Dedifferentiated amniotic fluid mesenchymal stem cell (primary cell): Measurements from ENCODE around the gene BAAT.

ENCODE experiments used
- DNase-seq: peaks from one replicate; pipeline ENCODE4 v3.0.0-alpha.2; 2016; ENCODE audit errors: extremely low spot score

The BAAT gene

DNA sequence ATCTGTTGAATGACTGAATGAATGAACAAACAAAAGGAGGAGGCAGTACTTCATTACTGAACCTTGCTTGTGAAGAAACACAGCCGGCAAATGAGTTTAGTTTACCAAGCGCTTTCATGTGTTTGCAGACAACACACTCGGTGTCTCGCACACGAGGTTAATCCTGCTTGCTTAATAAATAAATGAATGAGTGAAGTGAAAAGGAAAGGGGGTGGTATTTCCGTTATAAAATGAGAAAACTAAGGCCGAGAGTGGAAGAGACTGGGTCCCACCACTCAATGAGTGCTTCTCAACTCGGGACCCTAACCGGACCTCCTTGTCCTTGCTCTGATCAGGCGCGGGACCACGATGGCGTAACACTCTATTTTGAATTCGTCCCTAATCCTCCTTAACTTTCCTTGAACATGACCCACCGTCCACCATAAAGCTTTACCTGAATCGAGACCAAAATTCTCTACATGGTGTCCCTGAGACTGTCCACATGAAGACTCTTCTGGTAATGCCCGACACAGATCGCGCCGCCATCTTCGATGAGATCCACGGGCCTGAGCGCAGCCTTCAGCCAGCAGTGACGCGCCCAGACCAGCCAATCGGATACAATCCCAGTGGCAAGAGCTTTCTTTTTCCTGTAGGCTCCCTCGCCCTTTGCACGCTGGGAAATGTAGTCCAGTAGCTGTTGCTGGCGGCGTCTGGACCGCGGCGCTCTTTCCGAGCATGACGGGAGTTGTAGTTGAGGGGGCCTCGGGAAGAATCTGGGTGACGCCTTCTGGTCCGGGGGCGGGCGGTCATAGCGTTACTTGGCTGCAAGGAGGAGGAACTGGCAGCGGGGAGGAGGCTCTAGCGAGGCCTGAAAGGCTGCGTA is 13.5 kb upstream of the BAAT start, which contains the start of the genes MRPL50 and ZNF189:
Gene MRPL50, minus strand, starts transcription at position 551 of the 862 bp plus-strand sequence. Its CDS starts 26 bp downstream, at position 525.
Gene ZNF189, plus strand, starts transcription at position 784 of the 862 bp plus-strand sequence. CDS start 306 bp downstream, outside the sequence.
- DNase-seq, result peak; percentile 100

DNA sequence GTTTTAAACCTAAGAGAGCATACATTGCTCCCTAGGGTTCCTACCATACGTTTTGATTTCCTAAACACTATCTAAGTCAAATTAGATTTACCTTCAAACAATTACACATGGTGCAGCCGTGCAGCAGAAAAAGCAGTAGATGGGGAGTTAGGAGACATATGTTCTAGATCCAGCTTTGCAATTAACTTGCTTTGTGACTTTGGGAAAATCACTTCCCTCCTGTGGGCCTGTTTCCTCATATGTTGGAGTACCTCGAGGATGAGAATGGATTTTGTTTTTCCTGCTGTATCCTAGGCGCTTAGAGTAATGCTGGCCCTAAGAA is 12.9 kb upstream of the BAAT start:
- DNase-seq, result no peak

DNA sequence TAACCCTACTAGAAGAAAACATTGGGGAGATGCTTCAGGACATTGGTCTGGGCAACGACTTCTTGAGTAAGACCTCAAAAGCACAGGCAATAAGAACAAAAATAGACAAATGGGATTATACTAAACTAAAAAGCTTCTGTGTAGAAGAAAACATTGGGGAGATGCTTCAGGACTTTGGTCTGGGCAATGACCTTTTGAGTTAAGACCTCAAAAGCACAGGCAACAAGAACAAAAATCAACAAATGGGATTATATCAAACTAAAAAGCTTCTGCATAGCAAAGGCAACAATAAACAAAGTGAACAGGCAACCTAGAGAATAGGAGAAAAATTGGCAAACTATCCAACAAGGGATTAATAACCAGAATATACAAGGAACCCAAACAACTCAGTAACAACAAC is 9.9 kb upstream of the BAAT start:
- DNase-seq, result no peak

DNA sequence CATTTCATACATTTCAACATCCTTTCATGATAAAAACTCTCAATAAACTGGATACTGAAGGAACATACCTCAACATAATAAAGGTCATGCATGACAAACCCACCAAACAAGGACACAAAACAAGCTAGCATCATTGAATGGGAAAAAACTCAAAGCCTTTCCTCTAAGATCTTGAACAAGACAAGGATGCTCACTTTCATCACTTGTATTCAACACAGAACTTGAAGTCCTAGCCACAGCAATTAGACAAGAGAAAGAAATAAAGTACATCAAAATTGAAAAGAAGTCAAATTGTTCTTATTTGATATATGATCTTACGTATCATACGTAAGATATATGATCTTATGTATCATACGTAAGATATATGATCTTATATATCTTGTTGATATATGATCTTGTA is 8.3 kb upstream of the BAAT start:
- no peak for DNase-seq

DNA sequence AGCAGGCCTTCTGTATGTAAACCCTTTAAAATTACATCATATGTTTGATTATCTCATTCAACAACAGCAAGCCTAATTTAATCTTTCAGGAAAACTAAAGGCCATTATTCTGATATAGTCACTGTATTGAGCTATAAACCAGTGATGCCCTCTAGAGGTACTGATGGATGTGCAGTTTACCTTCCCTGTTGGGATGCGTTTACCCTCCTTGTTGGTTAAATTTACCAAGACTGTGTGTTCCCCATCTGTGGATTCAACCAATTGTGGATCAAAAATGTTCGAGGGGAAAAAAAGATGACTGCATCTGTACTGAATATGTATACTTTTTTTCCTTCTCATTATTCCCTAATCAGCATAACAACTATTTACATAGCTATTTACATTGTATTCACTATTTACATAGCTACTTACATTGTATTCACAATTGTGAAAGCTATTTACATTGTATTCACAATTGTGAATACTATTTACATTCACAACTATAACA is 3.7 kb upstream of the BAAT start:
- no peak for DNase-seq

DNA sequence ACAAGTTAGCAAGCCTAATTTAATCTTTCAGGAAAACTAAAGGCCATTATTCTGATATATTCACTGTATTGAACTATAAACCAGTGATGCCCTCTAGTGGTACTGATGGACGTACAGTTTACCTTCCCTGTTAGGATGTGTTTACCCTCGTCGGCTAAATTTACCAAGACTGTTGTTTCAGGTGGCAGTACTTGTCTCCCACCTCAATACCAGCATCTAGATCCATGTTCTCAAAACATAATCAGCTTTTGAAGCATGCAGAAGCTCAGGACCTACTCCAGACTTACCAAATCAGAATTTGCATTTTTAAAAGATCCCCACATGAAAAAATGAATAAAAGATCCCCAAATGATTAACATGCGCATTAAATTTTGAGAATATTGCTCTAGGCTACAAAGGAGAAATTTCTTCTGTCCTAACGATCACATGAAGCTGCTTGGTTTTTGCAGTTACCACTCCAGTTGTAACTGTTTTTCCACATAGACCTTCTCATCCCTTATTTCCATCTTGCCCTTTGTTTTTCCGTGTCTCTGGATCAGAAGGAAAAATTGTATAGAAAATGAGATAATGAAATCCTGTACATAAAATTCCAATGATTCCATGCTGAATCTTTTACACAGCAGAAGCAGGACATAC is 3.2 kb upstream of the BAAT start:
- peak; percentile 44 for DNase-seq

DNA sequence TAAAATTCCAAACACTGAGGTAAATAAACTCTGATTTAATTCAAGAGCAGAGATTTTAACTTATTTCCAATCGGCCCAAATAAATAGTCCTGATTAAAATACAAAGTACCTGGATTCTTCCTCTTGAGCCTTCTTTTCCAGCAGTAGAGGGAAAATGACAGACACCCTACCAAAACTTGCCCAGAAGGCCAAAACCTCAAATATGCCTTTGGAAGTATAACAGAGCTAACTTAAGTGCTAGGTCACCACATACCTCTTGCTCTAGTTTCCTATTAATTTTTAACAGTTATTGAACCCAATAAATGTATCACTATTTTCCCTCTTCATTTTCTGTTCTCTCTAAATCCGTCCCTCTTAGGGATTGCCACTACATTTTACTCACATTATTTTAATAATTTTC is 1.4 kb downstream of the BAAT start:
- no peak for DNase-seq

DNA sequence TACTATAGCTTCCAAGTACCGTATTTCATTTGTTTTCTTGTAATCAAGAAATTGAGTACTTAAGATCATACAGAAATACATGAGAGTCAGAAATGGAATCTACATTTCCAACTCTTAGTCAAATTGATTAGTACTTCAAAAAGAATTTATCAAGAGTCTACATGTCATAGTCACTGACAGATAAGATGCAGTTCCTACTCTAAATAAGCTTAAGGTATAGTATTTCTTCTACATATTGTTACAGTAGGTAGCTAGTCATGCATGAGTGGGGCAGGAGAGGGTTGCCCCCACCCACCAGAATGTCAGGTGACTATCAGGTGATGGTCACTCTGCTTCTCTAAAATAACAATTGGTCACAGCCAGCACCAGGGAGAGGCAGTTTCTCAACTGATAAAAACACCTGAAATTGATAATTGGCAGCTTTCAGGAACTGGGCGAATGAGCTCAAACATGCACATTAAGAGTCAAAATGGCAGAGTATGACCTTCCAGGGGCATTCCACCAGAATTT is 2.9 kb downstream of the BAAT start:
- no peak for DNase-seq

DNA sequence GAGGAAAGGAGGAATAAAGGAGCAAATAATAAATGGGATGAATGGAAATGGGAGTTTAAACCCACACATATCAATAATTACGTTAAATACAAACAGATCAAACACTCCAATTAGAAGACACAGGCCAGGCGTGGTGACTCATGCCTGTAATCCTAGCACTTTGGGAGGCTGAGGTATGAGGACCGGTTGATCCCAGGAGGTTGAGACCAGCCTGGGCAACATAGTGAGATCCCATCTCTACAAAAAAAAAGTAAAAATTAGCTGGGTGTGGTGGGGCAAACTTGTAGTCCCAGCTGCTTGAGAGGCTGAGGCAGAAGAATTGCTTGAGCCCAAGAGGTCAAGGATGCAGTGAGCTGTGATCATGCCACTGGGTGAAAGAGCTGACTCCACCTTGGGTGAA is 3.7 kb downstream of the BAAT start:
- DNase-seq, result no peak

DNA sequence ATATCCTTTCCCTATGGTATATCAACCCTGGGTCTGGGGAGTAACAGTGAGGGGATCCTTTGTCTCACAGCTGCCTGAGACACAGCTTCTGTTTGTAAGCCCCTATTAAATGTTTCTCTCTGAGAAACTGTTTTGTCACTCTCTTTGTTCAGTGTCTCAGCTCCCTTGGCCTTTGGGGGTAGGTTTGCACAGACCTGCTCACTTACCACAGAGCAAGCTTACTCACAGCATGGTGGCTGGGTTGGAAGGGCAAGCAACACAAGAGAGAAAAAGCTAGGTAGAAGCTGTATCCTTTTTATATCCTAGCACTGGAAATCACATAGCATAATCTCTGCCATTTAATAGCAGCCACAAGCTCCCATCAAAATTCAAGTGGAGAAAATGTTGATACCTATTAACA is 4.5 kb downstream of the BAAT start:
- no peak for DNase-seq

DNA sequence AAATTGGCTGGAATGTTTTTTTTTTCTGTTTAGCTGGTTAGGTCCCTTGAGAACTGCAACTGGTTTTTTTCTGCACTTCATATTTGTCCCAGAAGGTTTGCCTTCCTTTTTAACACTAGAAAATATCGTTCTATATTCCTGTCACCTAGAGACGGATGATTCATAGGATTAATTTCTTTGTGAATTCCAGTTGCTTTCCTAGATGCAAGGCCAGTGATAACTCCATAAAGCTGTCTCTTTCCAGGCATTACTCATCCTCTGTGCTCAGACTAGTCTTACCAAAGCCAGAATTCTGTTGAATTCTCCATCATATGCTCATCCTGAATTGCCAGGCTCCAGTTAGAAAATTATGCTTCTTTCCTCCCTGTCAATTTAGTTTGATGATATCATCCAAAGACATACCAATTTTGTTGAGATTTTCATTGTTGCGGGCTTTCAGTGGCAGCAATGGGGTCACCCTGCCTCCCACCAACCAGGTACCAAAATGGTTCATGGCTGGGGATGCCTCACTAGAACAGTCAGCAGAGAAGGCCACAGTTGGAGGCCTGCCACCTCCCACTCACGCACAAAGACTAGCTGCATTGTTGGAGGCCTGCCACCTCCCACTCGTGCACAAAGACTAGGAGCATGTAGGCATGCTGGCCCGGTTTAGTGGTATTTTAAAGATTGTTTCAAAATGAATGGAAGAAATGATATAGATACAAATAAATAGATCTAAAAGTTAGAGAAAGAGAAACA is 8.5 kb downstream of the BAAT start:
- DNase-seq, result no peak

DNA sequence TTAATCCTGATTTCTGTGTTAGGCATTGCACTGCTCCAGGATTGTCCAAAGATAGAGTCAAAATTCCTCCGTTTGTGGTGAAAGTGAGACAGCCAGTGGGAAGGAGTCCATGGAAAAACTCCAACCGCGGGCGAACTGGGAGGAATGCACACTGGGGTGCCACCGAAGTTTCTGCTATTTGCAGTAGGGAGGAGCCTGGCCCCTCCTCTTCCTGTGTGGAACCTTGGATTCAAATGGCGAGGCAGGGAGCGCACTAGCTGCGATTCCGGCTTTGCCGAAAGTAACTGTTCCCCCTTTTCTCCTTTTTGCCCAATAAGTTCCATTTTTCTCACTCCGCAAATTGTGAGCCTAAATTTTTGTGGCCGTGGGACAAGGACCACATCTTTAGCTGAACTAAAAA is 9.3 kb downstream of the BAAT start:
- DNase-seq, result no peak

DNA sequence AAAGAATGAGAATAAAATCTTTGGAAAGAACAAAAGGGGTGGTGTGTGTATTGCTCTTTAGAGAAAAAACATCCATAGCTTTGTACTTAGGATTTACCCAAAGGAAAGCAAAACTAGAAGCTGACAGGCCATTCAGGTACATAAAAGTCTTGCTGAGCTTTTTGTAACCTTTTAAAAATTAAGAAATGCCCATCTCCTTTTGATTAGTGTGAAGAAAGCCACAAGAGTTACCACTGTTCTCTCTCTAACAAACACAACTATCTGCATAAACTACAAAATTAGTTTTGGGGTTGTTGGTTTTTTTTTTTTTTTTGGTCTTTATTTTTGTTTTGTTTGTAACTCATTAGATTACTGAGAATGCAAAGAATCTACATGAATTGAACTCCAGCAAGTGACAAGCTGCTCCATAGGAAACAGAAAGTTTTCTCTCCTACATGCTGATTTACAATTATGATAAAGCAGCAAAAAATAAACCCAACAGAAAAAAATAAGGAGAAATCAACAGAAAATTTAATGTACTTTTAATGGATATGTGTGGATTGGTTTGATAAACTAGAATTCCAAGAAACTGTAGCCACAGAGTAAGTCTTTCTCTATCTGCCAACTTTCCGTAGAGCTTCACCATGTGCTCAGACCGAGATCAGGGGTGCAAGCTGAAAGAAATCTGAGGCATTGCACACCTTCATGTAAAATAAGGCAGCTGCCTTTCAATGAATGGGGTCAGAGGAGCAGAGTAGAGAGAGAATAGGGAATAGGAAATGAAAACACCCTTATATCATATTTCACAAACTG is 12.3 kb downstream of the BAAT start:
- no peak for DNase-seq

DNA sequence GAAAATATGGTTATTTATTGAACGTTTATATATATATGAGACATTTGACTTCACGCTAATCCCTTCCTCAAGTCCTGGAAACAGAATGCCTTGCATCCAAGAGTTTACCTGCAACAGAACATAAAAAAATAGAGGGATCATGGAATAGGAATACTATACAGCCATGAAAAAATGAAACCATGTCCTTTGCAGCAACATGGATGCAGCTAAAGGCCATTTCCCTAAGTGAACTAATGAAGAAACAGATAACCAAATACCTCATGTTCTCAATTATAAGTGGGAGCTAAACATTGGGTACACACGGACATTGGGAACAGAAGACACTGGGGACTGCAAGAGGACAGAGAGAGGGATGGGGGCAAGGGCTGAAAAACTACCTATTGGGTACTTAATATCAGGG is 13.0 kb downstream of the BAAT start:
- no peak for DNase-seq

DNA sequence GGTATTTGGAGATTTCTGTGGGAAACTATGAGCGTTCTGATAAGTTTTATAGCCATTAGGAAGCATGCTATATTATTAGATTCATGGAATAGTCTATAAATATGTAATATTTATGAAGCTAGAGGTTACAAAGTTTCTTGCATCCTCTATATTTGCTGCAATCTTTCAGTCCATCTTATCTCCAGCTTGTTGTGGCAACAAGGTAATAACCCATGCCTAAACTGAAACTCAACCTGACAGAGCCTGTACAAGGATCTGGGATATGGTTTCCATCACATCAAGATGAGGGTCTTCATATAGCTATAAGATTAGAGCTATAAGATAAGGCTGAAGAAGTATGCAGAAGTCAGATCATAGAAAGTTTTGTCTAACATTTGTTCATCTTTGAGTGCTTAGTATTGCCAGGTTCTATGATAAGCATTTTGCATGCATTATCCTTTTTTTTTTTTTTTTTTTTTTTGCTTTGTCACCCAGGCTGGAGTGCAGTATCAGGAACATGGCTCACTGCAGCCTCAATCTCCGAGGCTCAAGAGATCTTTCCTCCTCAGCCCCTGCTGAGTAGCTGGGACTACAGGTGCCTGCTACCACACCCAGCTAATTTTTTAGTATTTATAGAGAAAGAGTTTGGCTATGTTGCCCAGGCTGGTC is 14.8 kb downstream of the BAAT start:
- no peak for DNase-seq

DNA sequence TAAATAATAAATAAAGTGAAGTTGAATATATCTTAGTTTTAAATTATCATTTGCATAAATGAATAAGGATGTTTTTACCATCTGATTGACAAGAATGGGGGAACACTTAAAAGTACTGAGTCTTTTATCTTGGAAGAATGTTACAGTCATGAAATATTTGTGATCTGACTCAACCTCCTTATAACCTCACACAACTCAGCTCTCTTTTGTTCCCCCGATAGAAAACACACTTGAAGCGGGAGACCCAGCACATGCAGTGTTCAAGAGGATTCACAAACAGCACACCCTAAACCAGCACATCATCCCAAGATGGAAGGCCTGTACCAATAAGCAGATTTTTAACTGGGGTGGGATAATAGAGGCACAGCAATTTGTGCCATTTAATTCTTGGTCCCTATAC is 15.5 kb downstream of the BAAT start:
- no peak for DNase-seq

DNA sequence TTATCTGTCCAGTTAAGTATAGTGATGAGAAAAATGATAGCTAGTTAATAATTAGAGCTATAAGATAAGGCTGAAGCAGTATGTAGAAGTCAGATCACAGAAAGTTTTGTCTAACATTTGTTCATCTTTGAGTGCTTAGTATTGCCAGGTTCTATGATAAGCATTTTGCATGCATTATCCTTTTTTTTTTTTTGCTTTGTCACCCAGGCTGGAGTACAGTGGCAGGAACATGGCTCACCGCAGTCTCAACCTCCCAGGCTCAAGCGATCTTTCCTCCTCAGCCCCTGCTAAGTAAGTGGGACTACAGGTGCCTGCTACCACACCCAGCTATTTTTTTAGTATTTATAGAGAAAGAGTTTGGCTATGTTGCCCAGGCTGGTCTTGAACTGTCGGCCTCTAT is 17.5 kb downstream of the BAAT start:
- no peak for DNase-seq

DNA sequence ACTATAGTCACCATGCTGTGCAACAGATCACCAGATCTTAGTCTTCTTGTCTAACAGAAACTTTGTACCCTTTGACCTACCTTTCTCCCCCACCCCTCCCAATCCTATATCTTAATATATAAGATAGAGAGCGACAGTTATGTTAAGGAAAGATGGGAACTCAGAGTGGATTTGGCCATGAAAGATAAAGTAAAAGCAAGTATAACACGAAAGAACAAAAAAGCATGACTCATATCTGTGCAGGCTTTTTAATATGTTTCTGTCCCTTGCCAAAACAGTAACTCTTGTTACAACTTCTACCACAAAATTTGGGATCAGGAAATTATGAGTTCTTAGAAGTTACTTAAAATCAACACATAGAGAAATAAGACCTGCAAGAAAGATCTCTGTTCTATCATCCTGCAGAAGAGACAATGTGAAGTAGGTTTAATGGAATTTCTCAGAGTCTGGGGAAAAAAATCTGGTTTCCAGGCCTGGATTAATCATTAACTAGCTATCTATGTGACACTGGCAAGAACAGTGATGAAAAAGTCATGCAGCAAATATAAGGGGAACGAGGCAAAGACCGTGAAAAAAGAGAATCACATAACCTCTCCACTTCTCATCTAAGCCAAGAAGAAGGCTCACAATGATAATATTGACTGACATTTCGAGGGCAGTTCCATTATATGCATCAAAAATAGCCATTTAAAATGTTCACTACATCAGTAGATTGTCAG is 18.6 kb downstream of the BAAT start:
- DNase-seq, result no peak

DNA sequence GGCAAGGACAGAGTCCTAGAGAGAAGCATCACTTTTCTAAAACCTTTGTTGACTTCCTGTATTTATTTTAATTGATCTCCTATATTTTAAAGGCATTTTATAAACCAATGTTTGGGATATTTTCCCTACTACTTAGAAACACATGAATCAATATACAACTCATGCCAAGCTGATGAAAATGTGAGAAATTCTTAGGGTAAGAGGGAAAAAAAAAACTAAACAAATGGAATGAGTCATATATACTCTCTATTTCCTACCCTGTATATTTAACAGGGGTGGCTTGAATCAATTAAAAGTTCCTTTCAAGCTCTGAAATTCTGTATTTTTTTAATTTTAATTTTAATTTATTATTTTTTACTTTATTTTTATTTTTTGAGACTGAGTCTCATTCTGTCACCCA is 19.6 kb downstream of the BAAT start:
- peak; percentile 15 for DNase-seq

DNA sequence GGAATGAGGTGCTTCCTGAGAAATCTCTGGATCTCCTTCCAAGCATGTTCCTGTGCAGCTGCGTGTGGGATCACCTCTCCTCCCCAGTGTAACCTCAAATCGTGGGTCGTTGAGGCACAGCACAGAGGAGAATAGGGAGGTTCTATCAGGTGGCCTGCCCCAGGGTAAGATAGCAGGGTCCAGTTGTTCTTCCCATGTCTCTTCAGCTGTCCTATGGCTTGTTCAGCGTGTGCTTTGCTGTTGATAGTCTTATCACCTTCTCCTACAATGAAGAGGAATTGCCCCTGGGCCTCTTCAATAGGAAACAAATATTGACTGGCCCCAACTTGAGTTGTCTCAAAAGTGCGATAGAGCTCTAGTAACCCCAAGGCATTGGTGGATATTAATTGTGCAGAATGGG is 22.4 kb downstream of the BAAT start:
- DNase-seq, result no peak
